Endothelial cell of umbilical vein (primary cell): ENCODE data around the gene ZSWIM6. TPM values are rescaled to one million over a fixed set of nuclear protein-coding genes. Genes with fewer than 3 reads are reported as not detected.

ENCODE experiments used
- BruUV-seq: library from RNA; stranded (reverse); fragments of 400-500 nt; replicated peaks from 2 replicates; lab custom pipeline; 2021; lab: Mats Ljungman, UMichigan
- CTCF ChIA-PET: fragments of 300-600, 350-600 bp; sonication (Branson Sonifier 250); formaldehyde crosslinking; loops from one replicate; lab custom pipeline; 2021; ENCODE audit warnings: antibody characterized with exemption, inconsistent platforms; lab: Charles Lee
- POLR2A ChIA-PET: fragments of 300-600, 350-600 bp; sonication (Branson Sonifier 250); formaldehyde crosslinking; loops from one replicate; lab custom pipeline; 2021; ENCODE audit warnings: antibody characterized with exemption, inconsistent platforms; lab: Charles Lee
- DNase-seq: peaks from one replicate; pipeline ENCODE4 v3.0.0-alpha.2; 2011; ENCODE audit warnings: low read depth, low spot score
- FAIRE-seq: peaks from 2 replicates; lab custom pipeline; 2011; peaks lifted over from hg19 to GRCh38; lab: Jason Lieb, UNC
- H2AFZ ChIP-seq: 2 replicates; pipeline ENCODE4 v1.6.0; 2012; ENCODE audit warnings: low read depth, low read length, control low read depth, inconsistent platforms
- H3K27ac ChIP-seq: 2 replicates; pipeline ENCODE4 v1.5.1; 2011; ENCODE audit warnings: low read depth, mild to moderate bottlenecking, control low read depth, low read length, moderate library complexity; ENCODE audit not compliant: insufficient read depth
- H3K27me3 ChIP-seq, 2 experiments: 2 replicates each; pipeline versions ENCODE4 v1.6.0 to v1.6.1; 2011; ENCODE audit warnings: low read length in 2 of 2, mixed read lengths in 1 of 2; ENCODE audit not compliant: control insufficient read depth in 2 of 2, insufficient read depth in 2 of 2
- H3K36me3 ChIP-seq, 2 experiments: 2 replicates in 1 of 2; 3 replicates in 1 of 2; pipeline ENCODE4 v1.5.1; 2011; ENCODE audit warnings: low read length in 2 of 2, mild to moderate bottlenecking in 1 of 2, moderate library complexity in 1 of 2; ENCODE audit not compliant: control insufficient read depth in 2 of 2, insufficient read depth in 2 of 2; ENCODE audit errors: extremely low read depth in 1 of 2
- H3K4me1 ChIP-seq: 3 replicates; pipeline ENCODE4 v1.5.1; 2011; ENCODE audit warnings: mild to moderate bottlenecking, low read length; ENCODE audit not compliant: control insufficient read depth, insufficient read depth; ENCODE audit errors: extremely low read depth
- H3K4me2 ChIP-seq: 2 replicates; pipeline ENCODE4 v1.6.1; 2011; ENCODE audit warnings: low read length, control low read depth, mixed read lengths; ENCODE audit not compliant: insufficient read depth
- H3K4me3 ChIP-seq, 3 experiments: fragments of 200-600 bp in 1 of 3; sonication (generic), shearing (Covaris generic) in 1 of 3; replicated peaks in 1 of 3; 2 replicates each; pipeline ENCODE4 v1.5.1; 2011 to 2016; ENCODE audit warnings: control low read depth in 3 of 3, low read length in 3 of 3, mild to moderate bottlenecking in 2 of 3, inconsistent platforms in 1 of 3, low read depth in 1 of 3, moderate library complexity in 1 of 3; ENCODE audit not compliant: insufficient read depth in 1 of 3
- H3K79me2 ChIP-seq: 2 replicates; pipeline ENCODE4 v1.6.0; 2012; ENCODE audit warnings: low read length, inconsistent platforms; ENCODE audit not compliant: control insufficient read depth, insufficient read depth
- H3K9ac ChIP-seq: replicated peaks from 2 replicates; pipeline ENCODE3; 2011; ENCODE audit warnings: low read length, control low read depth; ENCODE audit not compliant: insufficient read depth; ENCODE audit errors: extremely low read depth
- H3K9me1 ChIP-seq: replicated peaks from 3 replicates; pipeline ENCODE4 v1.6.0; 2011; ENCODE audit warnings: mild to moderate bottlenecking, low read length; ENCODE audit not compliant: control insufficient read depth, insufficient read depth; ENCODE audit errors: extremely low read depth
- H3K9me3 ChIP-seq: replicated peaks from 2 replicates; pipeline ENCODE4 v1.5.1; 2012; ENCODE audit warnings: low read length, inconsistent platforms; ENCODE audit not compliant: control insufficient read depth, insufficient read depth
- H4K20me1 ChIP-seq: replicated peaks from 2 replicates; pipeline ENCODE3; 2011; ENCODE audit warnings: mild to moderate bottlenecking, low read length; ENCODE audit not compliant: control insufficient read depth, insufficient read depth; ENCODE audit errors: extremely low read depth
- CTCF ChIP-seq, 2 donors: IDR thresholded peaks; 1 replicate in 1 of 2; 2 replicates in 1 of 2; pipeline ENCODE4 v1.5.1; 2011; ENCODE audit warnings: low read length in 2 of 2, mild to moderate bottlenecking in 2 of 2, moderate library complexity in 2 of 2, control low read depth in 1 of 2, inconsistent platforms in 1 of 2, low read depth in 1 of 2; ENCODE audit not compliant: insufficient read depth in 1 of 2; ENCODE audit errors: extremely low read depth in 1 of 2
- EZH2 ChIP-seq: IDR thresholded peaks from 2 replicates; pipeline ENCODE4 v1.6.1; 2012; ENCODE audit warnings: borderline replicate concordance, low read depth, mild to moderate bottlenecking, moderate library complexity, low read length, inconsistent platforms; ENCODE audit not compliant: severe bottlenecking
- FOS ChIP-seq: IDR thresholded peaks from 2 replicates; pipeline ENCODE4 v1.6.1; 2011; ENCODE audit warnings: mild to moderate bottlenecking, low read length, moderate library complexity, borderline replicate concordance; ENCODE audit not compliant: insufficient read depth
- GATA2 ChIP-seq: IDR thresholded peaks from 2 replicates; pipeline ENCODE4 v1.7.0; 2011; ENCODE audit warnings: low read depth, mild to moderate bottlenecking, moderate library complexity, mixed read lengths, low read length; ENCODE audit not compliant: insufficient read length, insufficient read depth
- JUN ChIP-seq: IDR thresholded peaks from 2 replicates; pipeline ENCODE4 v1.6.1; 2011; ENCODE audit warnings: borderline replicate concordance, low read depth; ENCODE audit not compliant: insufficient read length, insufficient read depth
- MYC ChIP-seq: IDR thresholded peaks from one replicate; pipeline ENCODE4 v1.6.1; 2011; ENCODE audit warnings: mild to moderate bottlenecking, low read depth, low read length
- POLR2A ChIP-seq: IDR thresholded peaks from 2 replicates; pipeline ENCODE4 v1.6.1; 2012; ENCODE audit warnings: low read depth, mild to moderate bottlenecking, control low read depth, low read length
- POLR2AphosphoS5 ChIP-seq: IDR thresholded peaks from 2 replicates; pipeline ENCODE4 v1.6.1; 2012; ENCODE audit warnings: low read depth, mild to moderate bottlenecking, control low read depth, low read length, moderate library complexity; ENCODE audit not compliant: insufficient read depth
- dilution Hi-C: fragments of 300-500 bp; cut with MboI; formaldehyde crosslinking; loops from one replicate; pipeline ENCODE4 v1.15.0; 2019; ENCODE audit warnings: low sequenced_read_pairs; ENCODE audit not compliant: extremely low pct_ligation_motif_present
- intact Hi-C: fragments of 100-400 bp; cut with micrococcal nuclease; formaldehyde crosslinking; loops from one replicate; pipeline ENCODE4 v1.10.0; 2022
- polyA plus RNA-seq, 4 experiments: library from polyadenylated mRNA; depleted of rRNA in 3 of 4; stranded (reverse) in 3 of 4; unstranded in 1 of 4; fragments of >200 nt; gene quantifications; 2 replicates each; pipeline versions ENCODE4 v1.2.1 to v1.2.3, GENCODE V29; 2011 to 2012; ENCODE audit warnings: missing spikeins in 1 of 4
- total RNA-seq: library from RNA; stranded (reverse); gene quantifications from 2 replicates; pipeline ENCODE4 v1.2.3, GENCODE V29; 2021
- TF ChIP-seq, protein P1 (sequence below): IDR thresholded peaks from 2 replicates; pipeline ENCODE4 v1.6.1; 2011; ENCODE audit not compliant: insufficient read depth, insufficient read length

Gene ZSWIM6
- total and polyA plus RNA-seq, 2 donors (not counting 3 experiments of a cell fraction or from before 2014, with no cell fraction given): 14.9 to 25.3 TPM

- Histone ChIP-seq H3K9me3 (no peaks in the 10 kb centered on the region), H2AFZ (no peak overlapping the region), H3K27me3 (no peaks in the 10 kb centered on the region), H3K9ac (peak overlapping the region; percentile 56), H3K79me2 (no peaks in the 10 kb centered on the region), H3K36me3 (no peaks in the 10 kb centered on the region), H3K4me3 (no peak overlapping the region), H4K20me1 (no peaks in the 10 kb centered on the region), H3K4me2 (peak overlapping the region; percentile 15), H3K9me1 (no peaks in the 10 kb centered on the region), H3K27ac (peak overlapping the region; percentile 72), H3K4me1 (peaks cover 58% of the 10 kb centered on the region)
- CTCF ChIA-PET: interaction anchor here (1.2 to 1.9 kb wide), 4 partner anchors 9 to 46 kb away, joined by 5 to 8 read pairs (median 6); partner anchors contain the start of gene ZSWIM6
- dilution Hi-C loops: no loop called here
- intact Hi-C loops: loop anchor here (1.0 to 2.0 kb wide), 2 partner anchors 9 to 160 kb away; partner anchors contain the start of gene SMIM15
- TF ChIP-seq, protein P1, sequence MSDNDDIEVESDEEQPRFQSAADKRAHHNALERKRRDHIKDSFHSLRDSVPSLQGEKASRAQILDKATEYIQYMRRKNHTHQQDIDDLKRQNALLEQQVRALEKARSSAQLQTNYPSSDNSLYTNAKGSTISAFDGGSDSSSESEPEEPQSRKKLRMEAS: no peak
- TF ChIP-seq FOS: peak; percentile 98
- TF ChIP-seq POLR2AphosphoS5: peak; percentile 95
- TF ChIP-seq CTCF (IDR thresholded peaks at IDR 0.05; ENCODE audit: extremely low read depth in 1 of 2, insufficient read depth in 1 of 2, low read depth in 1 of 2, low read length in 2 of 2): no peak
- peak; percentile 58 for TF ChIP-seq JUN
- TF ChIP-seq MYC: no peak
- TF ChIP-seq EZH2: no peak
- peak; percentile 55 for TF ChIP-seq POLR2A
- TF ChIP-seq GATA2: peak; percentile 84
- FAIRE-seq (peak; percentile 85), DNase-seq (peak; percentile 94)
- POLR2A ChIA-PET: interaction anchor here (0.7 to 1.2 kb wide), 3 partner anchors 8 to 190 kb away, joined by 4 to 10 read pairs (median 6); no protein-coding TSS in a partner anchor
- TSS peak; percentile 68 for BruUV-seq
Observed at GRCh38 chr5:61322738-61323725, 9.0 kb upstream of the ZSWIM6 start.
